Measurements from ENCODE around the gene VAV1.

The VAV1 gene

DNA sequence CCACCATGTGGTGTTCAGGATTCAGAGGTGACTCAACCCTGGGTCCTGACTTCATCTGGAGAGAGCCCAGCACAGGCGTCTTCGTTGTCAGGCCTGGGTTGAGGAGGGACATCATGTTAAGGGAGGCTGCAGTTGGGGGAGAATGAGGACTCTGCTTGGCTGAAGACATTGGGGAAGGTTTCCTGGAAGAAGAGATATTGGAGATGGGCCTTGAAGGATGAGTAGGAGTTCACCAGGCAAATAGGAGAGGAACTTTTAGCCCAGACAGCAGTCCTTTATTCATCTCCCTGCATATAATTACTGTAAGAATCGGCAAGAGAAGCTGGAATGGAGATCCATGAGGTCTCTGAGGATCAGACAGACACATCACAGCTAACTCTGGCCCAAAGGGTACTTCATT, 38.9 kb downstream of the VAV1 start:
- Histone ChIP-seq H3K79me2 (ENCODE audit: insufficient read depth, low read length) (peaks cover 83% of the 10 kb centered on the region), H3K27me3 (ENCODE audit: low read length) (no peaks in the 10 kb centered on the region), H3K4me3 (ENCODE audit: insufficient read depth, low read length, poor library complexity, severe bottlenecking) (no peak overlapping the region), H4K20me1 (ENCODE audit: low read depth, low read length) (no peaks in the 10 kb centered on the region), H3F3A (ENCODE audit: insufficient read depth) (0 out of 2 replicates have a peak, but pooled peaks cover 5% of the 10 kb centered on the region), H2AFZ (ENCODE audit: low read depth, low read length, severe bottlenecking) (no peak overlapping the region), H3K9me2 (replicated peaks; ENCODE audit: insufficient read depth, low read length) (no peaks in the 10 kb centered on the region), H3K27ac (ENCODE audit: low read depth, low read length) (no peak overlapping the region), H3K36me3 (ENCODE audit: low read length) (0 out of 2 replicates have a peak, but pooled peaks cover 4% of the 10 kb centered on the region), H3K9me3 (ENCODE audit: insufficient read depth, low read length) (no peaks in the 10 kb centered on the region), H3K4me2 (ENCODE audit: low read depth, low read length, poor library complexity, severe bottlenecking) (no peak overlapping the region), H3K9ac (ENCODE audit: low read length) (no peak overlapping the region)
- TF ChIP-seq, protein P1, sequence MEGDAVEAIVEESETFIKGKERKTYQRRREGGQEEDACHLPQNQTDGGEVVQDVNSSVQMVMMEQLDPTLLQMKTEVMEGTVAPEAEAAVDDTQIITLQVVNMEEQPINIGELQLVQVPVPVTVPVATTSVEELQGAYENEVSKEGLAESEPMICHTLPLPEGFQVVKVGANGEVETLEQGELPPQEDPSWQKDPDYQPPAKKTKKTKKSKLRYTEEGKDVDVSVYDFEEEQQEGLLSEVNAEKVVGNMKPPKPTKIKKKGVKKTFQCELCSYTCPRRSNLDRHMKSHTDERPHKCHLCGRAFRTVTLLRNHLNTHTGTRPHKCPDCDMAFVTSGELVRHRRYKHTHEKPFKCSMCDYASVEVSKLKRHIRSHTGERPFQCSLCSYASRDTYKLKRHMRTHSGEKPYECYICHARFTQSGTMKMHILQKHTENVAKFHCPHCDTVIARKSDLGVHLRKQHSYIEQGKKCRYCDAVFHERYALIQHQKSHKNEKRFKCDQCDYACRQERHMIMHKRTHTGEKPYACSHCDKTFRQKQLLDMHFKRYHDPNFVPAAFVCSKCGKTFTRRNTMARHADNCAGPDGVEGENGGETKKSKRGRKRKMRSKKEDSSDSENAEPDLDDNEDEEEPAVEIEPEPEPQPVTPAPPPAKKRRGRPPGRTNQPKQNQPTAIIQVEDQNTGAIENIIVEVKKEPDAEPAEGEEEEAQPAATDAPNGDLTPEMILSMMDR (IDR thresholded peaks at IDR 0.05; ENCODE audit: insufficient read depth, low read length, poor library complexity, severe bottlenecking): no peak
- no peak for TF ChIP-seq EZH2phosphoT487 (conservative IDR thresholded peaks at IDR 0.05; ENCODE audit: low read length)

DNA sequence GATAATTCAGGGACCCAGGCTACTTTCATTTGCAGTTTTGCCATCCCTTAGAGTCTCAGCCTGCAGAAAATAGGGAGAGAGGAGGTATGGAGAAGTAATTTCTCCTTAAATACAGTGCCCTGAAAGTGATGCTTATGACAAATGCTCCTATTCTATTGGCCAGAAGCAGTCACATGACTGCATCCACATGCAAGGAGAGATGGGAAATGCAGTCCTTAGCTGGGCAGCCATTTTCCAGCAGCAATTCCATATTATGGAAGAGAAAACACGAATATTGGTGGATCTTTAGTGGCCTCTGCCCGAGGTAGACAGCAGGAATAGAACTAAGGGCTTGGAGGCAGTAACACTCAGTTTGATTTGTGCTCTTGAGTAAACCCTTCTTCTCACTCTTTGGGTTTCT, 39.4 kb downstream of the VAV1 start:
- H3K9ac ChIP-seq (ENCODE audit: low read length): no peak overlapping the region
- no peaks in the 10 kb centered on the region for H3K27me3 ChIP-seq (ENCODE audit: low read length)
- no peaks in the 10 kb centered on the region for H3K9me2 ChIP-seq (replicated peaks; ENCODE audit: insufficient read depth, low read length)
- no peaks in the 10 kb centered on the region for H4K20me1 ChIP-seq (ENCODE audit: low read depth, low read length)
- 0 out of 2 replicates have a peak, but pooled peaks cover 5% of the 10 kb centered on the region for H3F3A ChIP-seq (ENCODE audit: insufficient read depth)
- peaks cover 78% of the 10 kb centered on the region for H3K79me2 ChIP-seq (ENCODE audit: insufficient read depth, low read length)
- H2AFZ ChIP-seq (ENCODE audit: low read depth, low read length, severe bottlenecking): no peak overlapping the region
- no peak overlapping the region for H3K4me2 ChIP-seq (ENCODE audit: low read depth, low read length, poor library complexity, severe bottlenecking)
- H3K36me3 ChIP-seq (ENCODE audit: low read length): 0 out of 2 replicates have a peak, but pooled peaks cover 4% of the 10 kb centered on the region
- TF ChIP-seq, protein P1 (IDR thresholded peaks at IDR 0.05; ENCODE audit: insufficient read depth, low read length, poor library complexity, severe bottlenecking): no peak
- H3K9me3 ChIP-seq (ENCODE audit: insufficient read depth, low read length): no peaks in the 10 kb centered on the region
- no peak overlapping the region for H3K27ac ChIP-seq (ENCODE audit: low read depth, low read length)
- no peak overlapping the region for H3K4me3 ChIP-seq (ENCODE audit: insufficient read depth, low read length, poor library complexity, severe bottlenecking)

DNA sequence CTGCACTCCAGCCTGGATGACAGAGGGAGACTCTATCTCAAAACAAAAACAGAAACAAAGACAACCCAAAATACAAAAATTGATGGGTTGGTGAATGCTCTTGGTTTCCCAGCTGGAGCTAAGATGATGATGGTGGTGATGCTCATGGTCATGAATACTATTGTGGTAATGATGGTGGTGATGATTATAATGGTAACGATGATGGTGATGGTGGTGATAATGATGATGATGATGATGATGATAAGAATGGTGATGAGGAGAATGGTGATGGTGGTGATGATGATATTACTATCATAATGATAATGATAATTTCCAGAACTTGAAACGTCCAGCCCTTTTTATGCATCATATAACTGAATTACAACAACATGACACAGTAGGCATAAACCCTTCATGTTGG, 40.1 kb downstream of the VAV1 start:
- H3K79me2 ChIP-seq (ENCODE audit: insufficient read depth, low read length): peaks cover 75% of the 10 kb centered on the region
- no peak overlapping the region for H2AFZ ChIP-seq (ENCODE audit: low read depth, low read length, severe bottlenecking)
- no peak overlapping the region for H3K4me3 ChIP-seq (ENCODE audit: insufficient read depth, low read length, poor library complexity, severe bottlenecking)
- H3F3A ChIP-seq (ENCODE audit: insufficient read depth): 0 out of 2 replicates have a peak, but pooled peaks cover 5% of the 10 kb centered on the region
- H3K27me3 ChIP-seq (ENCODE audit: low read length): no peaks in the 10 kb centered on the region
- no peak overlapping the region for H3K27ac ChIP-seq (ENCODE audit: low read depth, low read length)
- no peak for TF ChIP-seq EZH2phosphoT487 (conservative IDR thresholded peaks at IDR 0.05; ENCODE audit: low read length)
- TF ChIP-seq, protein P1 (IDR thresholded peaks at IDR 0.05; ENCODE audit: insufficient read depth, low read length, poor library complexity, severe bottlenecking): no peak
- no peak overlapping the region for H3K9ac ChIP-seq (ENCODE audit: low read length)
- H3K36me3 ChIP-seq (ENCODE audit: low read length): 0 out of 2 replicates have a peak, but pooled peaks cover 4% of the 10 kb centered on the region
- no peaks in the 10 kb centered on the region for H4K20me1 ChIP-seq (ENCODE audit: low read depth, low read length)
- no peak overlapping the region for H3K4me2 ChIP-seq (ENCODE audit: low read depth, low read length, poor library complexity, severe bottlenecking)
- H3K9me3 ChIP-seq (ENCODE audit: insufficient read depth, low read length): no peaks in the 10 kb centered on the region
- H3K9me2 ChIP-seq (replicated peaks; ENCODE audit: insufficient read depth, low read length): no peaks in the 10 kb centered on the region

Data from SU-DHL-6 (cell line).